Raji (cell line): ENCODE results near the gene CRCP.

ENCODE experiments used
- POLR2A ChIP-seq: IDR thresholded peaks from 2 replicates; pipeline ENCODE4 v1.6.1; 2011; ENCODE audit warnings: low read depth, low read length, control low read depth; ENCODE audit not compliant: insufficient read depth

The CRCP gene

DNA sequence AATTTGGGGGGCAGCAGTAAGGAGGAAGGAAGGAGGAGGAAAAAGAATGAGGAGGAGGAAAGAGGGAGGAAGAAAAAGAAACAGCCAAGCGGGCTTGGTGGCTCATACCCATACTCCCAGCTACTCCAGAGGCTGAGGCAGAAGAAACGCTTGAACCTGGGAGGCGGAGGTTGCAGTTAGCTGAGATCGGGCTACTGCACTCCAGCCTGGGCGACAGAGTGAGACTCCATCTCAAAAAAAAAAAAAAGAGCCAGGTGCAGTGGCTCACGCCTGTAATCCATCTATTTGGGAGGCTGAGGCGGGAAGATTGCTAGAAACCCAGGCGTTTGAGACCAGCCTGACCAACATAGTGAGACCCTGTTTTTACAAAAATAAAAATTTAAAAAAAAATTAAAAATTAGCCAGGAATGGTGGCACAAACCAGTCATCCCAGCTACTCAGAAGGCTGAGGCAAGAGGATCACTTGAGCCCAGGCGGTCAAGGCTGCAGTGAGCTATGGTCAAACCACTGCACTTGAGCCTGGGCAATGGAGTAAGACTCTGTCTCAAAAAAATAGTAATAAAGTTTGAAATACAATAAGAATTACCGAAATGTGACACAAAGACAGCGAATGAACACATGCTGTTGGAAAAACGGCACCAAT lies 14.1 kb upstream of the CRCP start:
- no peak for TF ChIP-seq POLR2A

- no peak for TF ChIP-seq POLR2A
Measured at GRCh38 chr7:66105263-66105748, 9.3 kb upstream of the CRCP start.

- no peak for TF ChIP-seq POLR2A
Measured at GRCh38 chr7:66110856-66111255, 3.8 kb upstream of the CRCP start.

DNA sequence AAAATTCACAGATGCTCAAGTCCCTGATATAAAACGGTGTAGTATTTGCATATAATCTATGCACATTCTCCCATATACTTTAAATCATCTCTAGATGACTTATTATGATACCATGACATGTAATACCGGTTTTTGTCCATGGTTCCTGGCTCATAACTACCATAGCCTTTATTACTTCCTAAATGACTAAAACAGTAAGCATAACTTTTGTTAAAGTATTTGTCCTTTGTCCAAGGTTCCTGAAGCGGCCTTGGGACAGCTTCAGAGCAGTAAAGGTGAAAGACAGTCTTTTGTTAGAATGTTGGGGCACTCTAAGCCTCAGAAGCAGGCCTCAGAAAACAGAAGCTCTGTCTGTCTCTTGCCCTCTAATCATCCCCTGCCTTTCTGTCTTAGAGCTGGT lies 4.0 kb downstream of the CRCP start:
- no peak for TF ChIP-seq POLR2A

- TF ChIP-seq POLR2A: no peak
Measured at GRCh38 chr7:66119245-66119850, 4.7 kb downstream of the CRCP start.

DNA sequence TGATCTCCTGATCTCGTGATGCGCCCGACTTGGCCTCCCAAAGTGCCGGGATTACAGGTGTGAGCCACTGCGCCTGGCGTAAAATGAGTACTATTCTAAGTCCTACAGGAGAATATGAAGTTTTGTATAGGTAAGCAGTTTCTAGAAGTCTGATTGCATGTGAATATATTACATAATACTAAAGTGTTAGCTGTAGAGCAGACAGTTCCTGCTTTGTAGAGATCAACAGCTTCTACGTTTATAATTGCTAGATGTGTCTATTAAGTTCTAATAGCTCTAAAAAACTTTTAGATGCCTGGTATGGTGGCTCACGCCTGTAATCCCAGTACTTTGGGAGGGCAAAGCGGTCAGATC lies 8.5 kb downstream of the CRCP start:
- TF ChIP-seq POLR2A: no peak

GRCh38 chr7:66125052-66125694 lies 10.5 kb downstream of the CRCP start:
- TF ChIP-seq POLR2A: no peak

- no peak for TF ChIP-seq POLR2A
Measured at GRCh38 chr7:66138994-66139752, 24.5 kb downstream of the CRCP start.

DNA sequence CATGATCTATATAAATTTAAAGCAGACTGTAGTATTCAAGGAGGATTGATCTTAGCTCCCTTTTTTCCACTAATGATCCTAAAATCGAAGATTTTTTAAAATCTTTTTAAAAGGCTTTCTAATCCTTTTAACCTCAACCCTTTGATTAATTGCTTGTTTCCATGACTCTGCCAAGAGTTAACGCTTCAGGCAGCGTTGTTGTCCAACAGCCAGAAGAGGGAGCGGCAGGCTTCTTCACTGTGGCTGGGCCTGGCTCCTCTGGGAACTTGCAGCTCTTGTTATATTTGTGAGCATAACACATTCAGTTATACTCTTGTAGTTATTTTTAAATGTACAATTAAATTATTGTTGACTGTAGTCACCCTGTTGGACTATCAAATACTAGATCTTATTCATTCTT lies 26.3 kb downstream of the CRCP start:
- no peak for TF ChIP-seq POLR2A

DNA sequence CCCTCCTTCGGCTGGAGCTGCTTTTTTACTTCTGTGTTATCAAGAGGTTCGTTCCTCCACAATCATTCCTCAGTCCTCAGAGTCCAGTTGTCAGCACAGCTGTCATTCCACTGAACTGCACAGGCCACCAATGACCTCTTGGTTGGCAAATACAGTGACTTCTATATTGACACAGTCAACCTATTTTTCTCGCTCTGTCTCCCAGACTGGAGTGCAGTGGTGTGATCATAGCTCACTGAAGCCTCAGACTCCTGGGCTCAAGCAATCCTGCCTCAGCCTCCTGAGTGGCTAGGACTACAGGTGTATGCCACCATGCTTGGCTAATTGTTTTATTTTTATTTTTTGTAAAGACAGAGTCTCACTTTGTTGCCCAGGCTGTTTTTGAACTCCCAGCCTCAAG lies 27.7 kb downstream of the CRCP start:
- no peak for TF ChIP-seq POLR2A

DNA sequence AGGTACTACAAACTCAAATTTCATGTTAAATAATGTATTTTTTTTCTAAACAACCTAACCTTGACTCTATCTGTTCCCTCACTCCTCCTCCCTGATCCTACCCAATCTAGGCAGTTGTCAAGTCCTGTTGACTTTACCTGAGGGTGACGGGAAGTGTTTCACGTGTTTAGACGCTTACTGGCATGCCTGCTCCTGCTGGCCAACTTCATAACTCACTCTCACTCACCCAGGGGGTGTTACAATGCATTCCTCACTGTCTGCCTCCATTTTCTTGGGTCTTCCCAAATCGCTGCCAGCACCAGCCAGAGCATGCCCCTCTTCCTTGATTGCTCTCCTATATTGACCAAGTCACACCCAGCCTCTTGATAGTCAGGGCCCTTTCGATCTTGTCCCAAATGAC lies 28.3 kb downstream of the CRCP start:
- TF ChIP-seq POLR2A: no peak

DNA sequence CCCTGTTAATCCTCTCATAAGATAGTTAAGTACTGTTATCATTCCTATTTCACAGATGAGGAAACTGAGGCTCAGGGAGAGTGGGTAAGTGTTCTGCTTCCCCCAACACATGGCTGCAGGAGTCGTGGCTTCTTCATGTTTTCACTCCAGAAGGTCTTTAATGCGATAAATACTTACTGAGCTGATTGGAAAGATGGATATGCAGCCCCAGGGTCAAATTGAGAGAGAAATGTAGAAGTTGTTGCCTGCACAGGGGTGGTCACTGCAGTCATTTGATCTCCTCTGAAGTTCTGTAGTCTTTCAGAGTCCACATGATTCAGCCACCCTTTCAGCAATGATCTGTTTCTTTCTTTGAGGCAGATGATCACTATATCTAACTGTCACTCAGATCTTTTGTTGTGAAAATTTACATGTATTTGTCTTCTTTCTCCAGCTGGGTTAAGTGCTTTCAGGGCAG lies 29.3 kb downstream of the CRCP start:
- TF ChIP-seq POLR2A: no peak

DNA sequence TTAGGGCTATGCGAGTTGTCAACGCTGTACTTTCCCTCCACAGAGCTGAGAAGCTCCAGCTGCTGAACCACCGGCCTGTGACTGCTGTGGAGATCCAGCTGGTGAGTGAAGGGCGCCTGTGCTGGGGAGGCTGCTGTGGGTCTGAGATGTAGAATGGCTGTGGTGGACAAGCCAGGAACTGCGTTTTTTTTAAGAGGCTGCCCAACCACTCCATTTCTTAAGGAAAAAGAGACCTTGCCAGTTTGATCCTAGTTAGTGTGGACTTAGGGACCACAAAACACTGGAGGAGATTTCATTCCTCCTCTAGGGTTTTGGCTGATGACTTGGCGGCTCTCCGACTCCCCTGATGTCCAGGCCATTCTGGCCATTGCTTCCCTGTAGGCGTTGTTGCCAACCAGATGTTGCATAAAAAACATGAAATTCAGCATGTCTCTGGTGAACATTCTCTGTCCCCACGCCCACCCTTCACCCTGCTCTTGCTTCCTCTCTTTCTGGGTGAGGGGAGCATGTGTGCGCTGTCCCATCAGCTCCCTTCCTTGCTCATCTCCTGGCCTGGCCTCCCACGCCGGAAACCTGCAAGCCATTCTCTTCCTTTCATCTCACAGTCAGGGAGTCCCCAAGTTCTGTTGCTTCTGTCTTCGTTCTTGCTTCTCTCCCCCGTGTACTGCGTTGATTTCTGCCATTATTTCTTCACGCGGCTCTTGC lies 30.9 kb downstream of the CRCP start:
- no peak for TF ChIP-seq POLR2A

DNA sequence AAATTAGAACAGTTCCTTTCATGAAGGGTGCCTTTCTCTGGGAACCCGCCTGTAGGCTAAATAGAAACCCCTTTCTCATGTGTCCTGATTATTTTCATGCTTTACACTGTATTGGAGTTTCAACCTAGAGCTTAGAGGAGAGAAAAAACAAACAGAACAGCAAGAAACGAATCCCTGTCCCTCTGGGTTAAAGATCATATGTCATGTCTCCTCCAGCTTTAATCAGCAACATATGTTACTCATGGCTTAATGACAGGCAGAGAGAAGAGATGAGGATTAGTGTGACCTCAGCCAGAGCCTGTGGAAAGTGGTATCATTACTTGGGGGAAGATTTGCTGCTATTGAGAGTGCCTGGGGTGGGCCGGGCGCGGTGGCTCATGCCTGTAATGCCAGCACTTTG lies 32.1 kb downstream of the CRCP start:
- no peak for TF ChIP-seq POLR2A

- TF ChIP-seq POLR2A: no peak
Measured at GRCh38 chr7:66150471-66150870, 35.8 kb downstream of the CRCP start.
